Bronchial epithelial cell (primary cell): ENCODE measurements around the gene RAD9A. TPM values are rescaled to one million over a fixed set of nuclear protein-coding genes. Genes with fewer than 3 reads are reported as not detected.
A peak's percentile ranks its signal among the peaks of the same experiment; 100 is the strongest.

Experiments used
- DNase-seq: peaks from one replicate; pipeline ENCODE4 v3.0.0-alpha.2; 2010; ENCODE audit warnings: low read depth
- FAIRE-seq: peaks from 2 replicates; lab custom pipeline; 2011; peaks lifted over from hg19 to GRCh38; lab: Jason Lieb, UNC
- H3K27me3 ChIP-seq: 2 replicates; pipeline ENCODE4 v1.5.1; 2011; ENCODE audit warnings: low read length; ENCODE audit not compliant: control insufficient read depth, insufficient read depth
- H3K36me3 ChIP-seq: 2 replicates; pipeline ENCODE4 v1.5.1; 2011; ENCODE audit warnings: low read length; ENCODE audit not compliant: control insufficient read depth, insufficient read depth
- H3K4me3 ChIP-seq: 2 replicates; pipeline ENCODE4 v1.5.1; 2011; ENCODE audit warnings: mild to moderate bottlenecking, low read depth, low read length, control low read depth
- total RNA-seq: library from RNA; depleted of rRNA; stranded (reverse); fragments of >200 nt; gene quantifications from 2 replicates; pipeline ENCODE4 v1.2.1, GENCODE V29; 2014
- TF ChIP-seq, protein P1 (sequence below): IDR thresholded peaks from 2 replicates; pipeline ENCODE4 v1.5.1; 2011; ENCODE audit warnings: mild to moderate bottlenecking, moderate library complexity, low read length, control low read depth, inconsistent platforms; ENCODE audit not compliant: insufficient read depth, severe bottlenecking

Gene RAD9A
- total RNA-seq, 1 donor from 2014 or later, result 8.7 TPM

DNA sequence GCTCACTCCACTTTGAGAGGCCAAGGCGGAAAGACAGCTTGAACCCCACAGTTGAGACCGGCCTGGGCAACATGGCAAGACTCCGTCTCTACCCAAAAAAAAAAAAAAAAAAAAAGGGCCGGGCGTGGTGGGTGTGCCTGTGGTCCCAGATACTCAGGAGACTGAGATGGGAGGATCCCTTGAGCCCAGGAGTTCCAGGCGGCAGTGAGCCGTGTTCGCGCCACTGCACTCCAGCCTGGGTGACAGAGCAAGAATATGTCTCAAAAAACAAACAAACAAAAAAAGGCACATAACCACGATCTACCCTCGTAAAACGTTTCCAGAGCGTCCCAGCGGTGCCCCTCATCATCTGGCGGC lies 861 bp upstream of the RAD9A start:
- TF ChIP-seq, protein P1, sequence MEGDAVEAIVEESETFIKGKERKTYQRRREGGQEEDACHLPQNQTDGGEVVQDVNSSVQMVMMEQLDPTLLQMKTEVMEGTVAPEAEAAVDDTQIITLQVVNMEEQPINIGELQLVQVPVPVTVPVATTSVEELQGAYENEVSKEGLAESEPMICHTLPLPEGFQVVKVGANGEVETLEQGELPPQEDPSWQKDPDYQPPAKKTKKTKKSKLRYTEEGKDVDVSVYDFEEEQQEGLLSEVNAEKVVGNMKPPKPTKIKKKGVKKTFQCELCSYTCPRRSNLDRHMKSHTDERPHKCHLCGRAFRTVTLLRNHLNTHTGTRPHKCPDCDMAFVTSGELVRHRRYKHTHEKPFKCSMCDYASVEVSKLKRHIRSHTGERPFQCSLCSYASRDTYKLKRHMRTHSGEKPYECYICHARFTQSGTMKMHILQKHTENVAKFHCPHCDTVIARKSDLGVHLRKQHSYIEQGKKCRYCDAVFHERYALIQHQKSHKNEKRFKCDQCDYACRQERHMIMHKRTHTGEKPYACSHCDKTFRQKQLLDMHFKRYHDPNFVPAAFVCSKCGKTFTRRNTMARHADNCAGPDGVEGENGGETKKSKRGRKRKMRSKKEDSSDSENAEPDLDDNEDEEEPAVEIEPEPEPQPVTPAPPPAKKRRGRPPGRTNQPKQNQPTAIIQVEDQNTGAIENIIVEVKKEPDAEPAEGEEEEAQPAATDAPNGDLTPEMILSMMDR, result no peak
- H3K36me3 ChIP-seq, result peaks cover 1% of the 10 kb centered on the region
- H3K4me3 ChIP-seq, result peak overlapping the region; percentile 87
- no peaks in the 10 kb centered on the region for H3K27me3 ChIP-seq
- DNase-seq (no peak), FAIRE-seq (no peak)

DNA sequence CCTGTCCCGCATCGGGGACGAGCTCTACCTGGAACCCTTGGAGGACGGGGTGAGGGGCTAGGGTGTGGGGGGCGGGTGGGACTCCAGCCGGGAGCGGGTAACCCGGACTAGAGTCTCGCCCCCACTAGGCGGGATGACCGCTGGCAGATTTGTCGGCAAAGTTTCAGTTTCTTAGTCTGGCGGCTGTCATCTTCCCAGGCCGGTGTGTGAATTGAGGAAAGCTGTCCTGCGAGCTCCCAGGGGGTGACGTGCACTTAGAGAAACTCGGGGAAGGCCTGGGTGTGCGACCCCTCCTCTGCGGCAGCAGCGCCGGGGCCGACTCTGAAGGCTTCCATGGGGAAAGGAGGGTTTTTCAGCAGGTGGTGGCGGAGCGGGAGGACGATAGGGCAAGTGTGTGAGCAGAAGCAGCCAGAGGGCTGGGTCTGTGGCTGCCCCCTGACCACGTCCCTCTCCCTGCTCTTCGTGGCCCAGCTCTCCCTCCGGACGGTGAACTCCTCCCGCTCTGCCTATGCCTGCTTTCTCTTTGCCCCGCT lies 463 bp downstream of the RAD9A start:
- peaks cover 4% of the 10 kb centered on the region for H3K36me3 ChIP-seq
- TF ChIP-seq, protein P1, result no peak
- no peak for FAIRE-seq
- H3K27me3 ChIP-seq, result no peaks in the 10 kb centered on the region
- peak overlapping the region; percentile 87 for H3K4me3 ChIP-seq
- no peak for DNase-seq

DNA sequence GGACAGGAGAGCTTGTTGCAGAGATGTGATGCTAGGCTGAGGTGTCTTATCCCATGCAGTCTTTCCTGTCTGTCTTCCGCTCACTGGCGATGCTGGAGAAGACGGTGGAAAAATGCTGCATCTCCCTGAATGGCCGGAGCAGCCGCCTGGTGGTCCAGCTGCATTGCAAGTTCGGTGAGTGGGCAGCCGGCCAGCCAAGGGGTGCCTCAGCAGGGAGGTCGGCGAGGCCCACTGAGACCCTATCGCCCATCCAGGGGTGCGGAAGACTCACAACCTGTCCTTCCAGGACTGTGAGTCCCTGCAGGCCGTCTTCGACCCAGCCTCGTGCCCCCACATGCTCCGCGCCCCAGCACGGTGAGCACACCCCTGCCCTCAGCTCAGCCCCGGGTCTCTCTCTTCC lies 1.7 kb downstream of the RAD9A start:
- DNase-seq (no peak), FAIRE-seq (no peak)
- TF ChIP-seq, protein P1, result no peak
- H3K36me3 ChIP-seq, result peaks cover 15% of the 10 kb centered on the region
- H3K27me3 ChIP-seq, result no peaks in the 10 kb centered on the region
- H3K4me3 ChIP-seq, result no peak overlapping the region

DNA sequence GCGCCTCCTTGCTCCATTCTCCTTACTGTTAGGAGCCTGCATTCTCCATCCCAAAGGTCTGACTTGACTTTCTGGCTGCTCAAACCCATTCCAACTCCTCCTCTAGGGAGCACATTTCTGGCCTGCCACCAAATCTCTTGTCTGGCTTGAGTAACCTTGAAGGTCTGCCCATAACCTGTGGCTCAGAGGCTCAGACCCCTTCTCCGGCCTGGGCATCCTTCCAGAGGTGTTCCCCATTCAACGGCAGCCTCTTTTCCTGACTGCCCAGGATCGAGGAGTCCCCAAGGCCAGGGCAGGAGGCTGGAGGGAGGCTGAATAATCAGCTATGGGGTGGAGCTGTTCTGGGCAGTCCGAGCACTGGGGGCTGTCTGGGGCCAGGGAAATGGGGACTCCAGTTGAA lies 2.2 kb downstream of the RAD9A start:
- DNase-seq (no peak), FAIRE-seq (no peak)
- Histone ChIP-seq H3K4me3 (no peak overlapping the region), H3K27me3 (no peaks in the 10 kb centered on the region), H3K36me3 (peaks cover 19% of the 10 kb centered on the region)
- TF ChIP-seq, protein P1, result no peak

DNA sequence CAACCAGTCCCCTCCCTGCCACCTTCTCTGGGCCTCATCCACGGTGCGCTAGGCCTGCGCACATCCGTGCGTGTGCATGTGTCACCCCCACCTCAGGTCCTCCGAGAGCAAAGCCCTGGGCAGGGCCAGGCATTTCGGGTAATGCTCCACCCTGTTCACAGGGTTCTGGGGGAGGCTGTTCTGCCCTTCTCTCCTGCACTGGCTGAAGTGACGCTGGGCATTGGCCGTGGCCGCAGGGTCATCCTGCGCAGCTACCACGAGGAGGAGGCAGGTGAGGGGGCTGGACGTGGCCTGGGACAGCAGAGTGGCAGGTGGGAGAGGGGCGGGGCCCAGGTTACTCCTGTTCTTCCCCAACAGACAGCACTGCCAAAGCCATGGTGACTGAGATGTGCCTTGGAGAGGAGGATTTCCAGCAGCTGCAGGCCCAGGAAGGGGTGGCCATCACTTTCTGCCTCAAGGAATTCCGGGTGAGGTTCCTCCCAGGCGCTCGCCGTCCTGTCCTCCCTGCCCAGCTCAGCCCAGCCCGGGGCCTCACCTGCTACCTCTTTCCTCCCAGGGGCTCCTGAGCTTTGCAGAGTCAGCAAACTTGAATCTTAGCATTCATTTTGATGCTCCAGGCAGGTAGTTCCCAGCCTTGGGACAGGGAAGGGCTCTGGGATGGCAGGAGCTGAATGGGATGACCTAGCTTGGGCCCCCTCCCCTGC lies 3.9 kb downstream of the RAD9A start:
- no peak for FAIRE-seq
- no peak for DNase-seq
- no peaks in the 10 kb centered on the region for H3K27me3 ChIP-seq
- peaks cover 24% of the 10 kb centered on the region for H3K36me3 ChIP-seq
- TF ChIP-seq, protein P1, result no peak
- no peak overlapping the region for H3K4me3 ChIP-seq

DNA sequence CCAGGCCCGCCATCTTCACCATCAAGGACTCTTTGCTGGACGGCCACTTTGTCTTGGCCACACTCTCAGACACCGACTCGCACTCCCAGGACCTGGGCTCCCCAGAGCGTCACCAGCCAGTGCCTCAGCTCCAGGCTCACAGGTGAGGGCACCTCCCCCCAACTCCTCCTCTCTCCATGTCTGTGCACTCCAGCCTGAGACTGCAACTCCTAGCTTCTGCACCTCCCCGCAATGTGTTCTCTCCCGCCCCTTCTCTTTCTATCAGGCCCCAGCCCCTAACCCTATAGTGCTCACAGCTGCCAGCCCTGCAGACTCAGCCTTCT lies 4.4 kb downstream of the RAD9A start:
- DNase-seq (no peak), FAIRE-seq (no peak)
- H3K27me3 ChIP-seq, result no peaks in the 10 kb centered on the region
- H3K4me3 ChIP-seq, result no peak overlapping the region
- peaks cover 24% of the 10 kb centered on the region for H3K36me3 ChIP-seq
- TF ChIP-seq, protein P1, result no peak
